ENCODE data around the gene SCGB3A1. TPM values are rescaled to one million over a fixed set of nuclear protein-coding genes. Genes with fewer than 3 reads are reported as not detected.
A peak's percentile ranks its signal among the peaks of the same experiment; 100 is the strongest.

Gene SCGB3A1
- total and polyA plus RNA-seq, 11 donors = 0.22 to 0.85 (median 0.57) TPM; not detected in 8

GRCh38 chr5:180618829-180619562, 27.7 kb upstream of the SCGB3A1 start:
- WGBS, 4 donors = 28 to 60% (median 36%) methylated on average over 62 to 90 of the region's 90 CpGs
- no peak overlapping the region for H3K27ac ChIP-seq
- H3K4me1 ChIP-seq = peaks cover 0 to 18% (median 3%) of the 10 kb centered on the region in 12 donors
- DNase-seq (no peak), ATAC-seq (no peak)
- TF ChIP-seq, protein P1, sequence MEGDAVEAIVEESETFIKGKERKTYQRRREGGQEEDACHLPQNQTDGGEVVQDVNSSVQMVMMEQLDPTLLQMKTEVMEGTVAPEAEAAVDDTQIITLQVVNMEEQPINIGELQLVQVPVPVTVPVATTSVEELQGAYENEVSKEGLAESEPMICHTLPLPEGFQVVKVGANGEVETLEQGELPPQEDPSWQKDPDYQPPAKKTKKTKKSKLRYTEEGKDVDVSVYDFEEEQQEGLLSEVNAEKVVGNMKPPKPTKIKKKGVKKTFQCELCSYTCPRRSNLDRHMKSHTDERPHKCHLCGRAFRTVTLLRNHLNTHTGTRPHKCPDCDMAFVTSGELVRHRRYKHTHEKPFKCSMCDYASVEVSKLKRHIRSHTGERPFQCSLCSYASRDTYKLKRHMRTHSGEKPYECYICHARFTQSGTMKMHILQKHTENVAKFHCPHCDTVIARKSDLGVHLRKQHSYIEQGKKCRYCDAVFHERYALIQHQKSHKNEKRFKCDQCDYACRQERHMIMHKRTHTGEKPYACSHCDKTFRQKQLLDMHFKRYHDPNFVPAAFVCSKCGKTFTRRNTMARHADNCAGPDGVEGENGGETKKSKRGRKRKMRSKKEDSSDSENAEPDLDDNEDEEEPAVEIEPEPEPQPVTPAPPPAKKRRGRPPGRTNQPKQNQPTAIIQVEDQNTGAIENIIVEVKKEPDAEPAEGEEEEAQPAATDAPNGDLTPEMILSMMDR (IDR thresholded peaks at IDR 0.05) = peak in 2 of 12 donors; percentile 5 to 6
- TF ChIP-seq POLR2A (IDR thresholded peaks at IDR 0.05) = no peak
- peaks cover 0 to 20% (median 0%) of the 10 kb centered on the region in 9 donors for H3K36me3 ChIP-seq
- H3K9me3 ChIP-seq = peaks cover 0 to 6% (median 0%) of the 10 kb centered on the region in 12 donors
- peaks cover 0 to 18% (median 2%) of the 10 kb centered on the region in 9 donors for H3K27me3 ChIP-seq
- peak overlapping the region in 6 of 12 donors; percentile 15 to 42 (median 28) for H3K4me3 ChIP-seq
- intact Hi-C loops (cut with DNase I) = no loop called here

DNA sequence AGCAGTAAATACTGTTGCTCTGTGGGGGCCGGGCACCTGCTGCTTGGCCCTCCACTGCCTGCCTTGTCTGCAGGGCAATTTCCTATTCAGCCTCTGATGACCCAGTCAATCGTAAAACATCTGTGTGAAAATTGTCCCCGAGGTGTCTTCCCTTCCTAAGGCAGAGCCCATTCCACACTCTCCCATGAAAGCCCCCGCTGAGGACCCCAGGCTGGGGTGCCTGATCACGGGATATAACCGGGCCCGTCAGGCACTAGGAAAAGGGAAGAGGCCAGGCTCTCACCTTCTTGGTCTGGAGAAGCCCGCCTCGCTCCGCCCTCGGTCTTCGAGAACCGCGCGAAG, 27.2 kb upstream of the SCGB3A1 start:
- DNase-seq (no peak), ATAC-seq (no peak)
- TF ChIP-seq, protein P1 (IDR thresholded peaks at IDR 0.05) = no peak
- TF ChIP-seq POLR2A (IDR thresholded peaks at IDR 0.05) = no peak
- Histone ChIP-seq H3K4me3 (peak overlapping the region in 6 of 12 donors; percentile 15 to 42 (median 28)), H3K9me3 (peaks cover 0 to 6% (median 0%) of the 10 kb centered on the region in 12 donors), H3K27ac (no peak overlapping the region), H3K27me3 (peaks cover 0 to 18% (median 2%) of the 10 kb centered on the region in 9 donors), H3K4me1 (peaks cover 0 to 13% (median under 1%) of the 10 kb centered on the region in 12 donors), H3K36me3 (peaks cover 0 to 20% (median 0%) of the 10 kb centered on the region in 9 donors)
- intact Hi-C loops (cut with DNase I) = no loop called here
- 41 to 45% (median 42%) methylated on average over 15 of the region's 15 CpGs for WGBS, 4 donors

- DNase-seq (no peak), ATAC-seq (peak in 1 of 4 donors; percentile 17)
- Histone ChIP-seq H3K4me1 (peaks cover 0 to 4% (median 0%) of the 10 kb centered on the region in 12 donors), H3K36me3 (peaks cover 0 to 12% (median 0%) of the 10 kb centered on the region in 9 donors), H3K27me3 (peaks cover 0 to 5% (median 0%) of the 10 kb centered on the region in 9 donors), H3K27ac (no peak overlapping the region), H3K4me3 (no peak overlapping the region), H3K9me3 (peaks cover 0 to 6% (median 0%) of the 10 kb centered on the region in 12 donors)
- WGBS, 4 donors = 86 to 90% (median 89%) methylated on average over 7 to 11 of the region's 11 CpGs
- TF ChIP-seq, protein P1 (IDR thresholded peaks at IDR 0.05) = no peak
- no peak for TF ChIP-seq POLR2A (IDR thresholded peaks at IDR 0.05)
- intact Hi-C loops (cut with DNase I) = no loop called here
These were observed 22.5 kb upstream of the SCGB3A1 start for GRCh38 chr5:180613814-180614188.

- 79 to 83% (median 82%) methylated on average over 19 of the region's 19 CpGs for WGBS, 4 donors
- no peak for TF ChIP-seq POLR2A (IDR thresholded peaks at IDR 0.05)
- TF ChIP-seq, protein P1 (IDR thresholded peaks at IDR 0.05) = no peak
- Histone ChIP-seq H3K9me3 (peaks cover 0 to 6% (median 0%) of the 10 kb centered on the region in 12 donors), H3K36me3 (peaks cover 0 to 7% (median 0%) of the 10 kb centered on the region in 9 donors), H3K27ac (no peak overlapping the region), H3K27me3 (peaks cover 0 to under 1% (median 0%) of the 10 kb centered on the region in 9 donors), H3K4me3 (no peak overlapping the region), H3K4me1 (no peaks in the 10 kb centered on the region)
- no peak for ATAC-seq
- intact Hi-C loops (cut with DNase I) = no loop called here
- DNase-seq = no peak
These were observed 22.0 kb upstream of the SCGB3A1 start for GRCh38 chr5:180613188-180613813.
